Panc1 (cell line): ENCODE measurements around the gene FTSJ3. TPM values are rescaled to one million over a fixed set of nuclear protein-coding genes. Genes with fewer than 3 reads are reported as not detected.

ENCODE experiments used
- ATAC-seq: fragments of 200-7000 bp; cut with Tn5 transposase; 2 replicates; pipeline ENCODE4 v1.9.1; 2020; ENCODE audit warnings: mild to moderate bottlenecking, moderate library complexity
- BruUV-seq: library from RNA; stranded (reverse); fragments of 400-500 nt; replicated peaks from 2 replicates; lab custom pipeline; 2021; lab: Mats Ljungman, UMichigan
- CTCF ChIA-PET: fragments of 300-600 bp; sonication (Branson Sonifier 250); formaldehyde crosslinking; loops from one replicate; lab custom pipeline; 2022; ENCODE audit warnings: antibody characterized with exemption; lab: Charles Lee
- POLR2A ChIA-PET: fragments of 300-600 bp; sonication (Branson Sonifier 250); formaldehyde crosslinking; loops from one replicate; lab custom pipeline; 2022; ENCODE audit warnings: antibody characterized with exemption; lab: Charles Lee
- DNase-seq: peaks from one replicate; pipeline ENCODE4 v3.0.0-alpha.2; 2010; ENCODE audit warnings: low read depth, low spot score
- H3K27ac ChIP-seq: 2 replicates; pipeline ENCODE4 v1.5.1; 2011; ENCODE audit warnings: mild to moderate bottlenecking, low read length, inconsistent platforms
- H3K27me3 ChIP-seq: fragments of 200-500 bp; sonication (Bioruptor generic); 2 replicates; pipeline ENCODE4 v1.6.0; 2014; ENCODE audit warnings: low read length, inconsistent platforms; ENCODE audit not compliant: control insufficient read depth, insufficient read depth
- H3K36me3 ChIP-seq: fragments of 200-500 bp; sonication (Bioruptor generic); 2 replicates; pipeline ENCODE4 v1.5.1; 2014; ENCODE audit warnings: inconsistent platforms, mild to moderate bottlenecking, low read length, moderate library complexity; ENCODE audit not compliant: control insufficient read depth, insufficient read depth
- H3K4me1 ChIP-seq: 2 replicates; pipeline ENCODE4 v1.5.1; 2011; ENCODE audit warnings: inconsistent platforms, mild to moderate bottlenecking, low read length, moderate library complexity; ENCODE audit not compliant: control insufficient read depth, insufficient read depth
- H3K4me3 ChIP-seq, 2 experiments: 2 replicates each; pipeline ENCODE4 v1.5.1; 2011 to 2012; ENCODE audit warnings: low read depth in 2 of 2, low read length in 2 of 2, mild to moderate bottlenecking in 2 of 2, inconsistent platforms in 1 of 2, moderate library complexity in 1 of 2
- H3K9me3 ChIP-seq: fragments of 200-500 bp; sonication (Bioruptor generic); 2 replicates; pipeline ENCODE4 v1.5.1; 2014; ENCODE audit warnings: low read depth, mild to moderate bottlenecking, inconsistent platforms, low read length, moderate library complexity; ENCODE audit not compliant: control insufficient read depth, insufficient read depth
- POLR2AphosphoS5 ChIP-seq: IDR thresholded peaks from 2 replicates; pipeline ENCODE4 v1.6.1; 2012; ENCODE audit warnings: mild to moderate bottlenecking, low read depth, low read length, moderate library complexity
- SIN3A ChIP-seq: IDR thresholded peaks from 2 replicates; pipeline ENCODE4 v1.6.1; 2012; ENCODE audit warnings: low read depth, mild to moderate bottlenecking, low read length, moderate library complexity, borderline replicate concordance; ENCODE audit not compliant: insufficient read depth
- TCF7L2 ChIP-seq: IDR thresholded peaks from 2 replicates; pipeline ENCODE4 v1.6.1; 2011; ENCODE audit warnings: mild to moderate bottlenecking, low read depth, low read length, inconsistent platforms
- in situ Hi-C: cut with HindIII; loops from 2 replicates; pipeline ENCODE4 v1.10.0; 2016; ENCODE audit warnings: low sequenced_read_pairs, low pct_unique_long_range_greater_than_20kb
- intact Hi-C: fragments of 100-400 bp; cut with micrococcal nuclease; formaldehyde crosslinking; loops from one replicate; pipeline ENCODE4 v1.10.0; 2022; ENCODE audit not compliant: unreplicated experiment
- total RNA-seq: library from RNA; stranded (reverse); gene quantifications from one replicate; pipeline ENCODE4 v1.2.1, GENCODE V29; 2021; ENCODE audit not compliant: unreplicated experiment
- TF ChIP-seq, protein P1 (sequence below), 2 experiments: IDR thresholded peaks; 2 replicates each; pipeline ENCODE4 v1.6.1; 2011 to 2012; ENCODE audit warnings: low read depth in 2 of 2, control low read depth in 1 of 2, low read length in 1 of 2, mild to moderate bottlenecking in 1 of 2, moderate library complexity in 1 of 2; ENCODE audit not compliant: insufficient read depth in 1 of 2
- TF ChIP-seq, protein P2 (sequence below): fragments of 450-650 bp; IDR thresholded peaks from 2 replicates; pipeline ENCODE4 v1.5.1; 2017; ENCODE audit warnings: mild to moderate bottlenecking

The FTSJ3 gene
- total RNA-seq, 1 experiment from 2014 or later: 41.3 TPM

DNA sequence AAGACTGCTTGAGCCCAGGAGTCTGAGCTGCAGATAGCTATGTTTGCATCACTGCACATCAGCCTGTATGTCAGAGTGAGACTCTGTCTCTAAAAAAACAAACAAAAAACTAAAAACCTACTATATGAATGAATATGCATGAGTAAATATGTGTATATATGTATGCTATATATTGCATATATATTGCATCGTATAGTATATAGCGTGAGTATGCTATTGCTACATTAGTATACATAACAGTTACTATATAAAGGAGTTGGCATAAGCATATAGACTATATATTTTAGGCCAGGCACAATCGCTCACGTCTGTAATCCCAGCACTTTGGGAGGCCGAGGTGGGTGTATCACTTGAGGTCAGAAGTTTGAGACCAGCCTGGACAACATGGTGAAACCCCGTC lies 37.4 kb downstream of the FTSJ3 start:
- BruUV-seq: no TSS peak
- Histone ChIP-seq H3K4me1 (no peaks in the 10 kb centered on the region), H3K4me3 (no peak overlapping the region), H3K27me3 (no peaks in the 10 kb centered on the region), H3K27ac (no peak overlapping the region), H3K36me3 (peaks cover 32% of the 10 kb centered on the region), H3K9me3 (no peaks in the 10 kb centered on the region)
- in situ Hi-C loops: no loop called here
- CTCF ChIA-PET: no interaction called here
- intact Hi-C loops: no loop called here
- no peak for ATAC-seq
- POLR2A ChIA-PET: no interaction called here
- TF ChIP-seq, protein P1, sequence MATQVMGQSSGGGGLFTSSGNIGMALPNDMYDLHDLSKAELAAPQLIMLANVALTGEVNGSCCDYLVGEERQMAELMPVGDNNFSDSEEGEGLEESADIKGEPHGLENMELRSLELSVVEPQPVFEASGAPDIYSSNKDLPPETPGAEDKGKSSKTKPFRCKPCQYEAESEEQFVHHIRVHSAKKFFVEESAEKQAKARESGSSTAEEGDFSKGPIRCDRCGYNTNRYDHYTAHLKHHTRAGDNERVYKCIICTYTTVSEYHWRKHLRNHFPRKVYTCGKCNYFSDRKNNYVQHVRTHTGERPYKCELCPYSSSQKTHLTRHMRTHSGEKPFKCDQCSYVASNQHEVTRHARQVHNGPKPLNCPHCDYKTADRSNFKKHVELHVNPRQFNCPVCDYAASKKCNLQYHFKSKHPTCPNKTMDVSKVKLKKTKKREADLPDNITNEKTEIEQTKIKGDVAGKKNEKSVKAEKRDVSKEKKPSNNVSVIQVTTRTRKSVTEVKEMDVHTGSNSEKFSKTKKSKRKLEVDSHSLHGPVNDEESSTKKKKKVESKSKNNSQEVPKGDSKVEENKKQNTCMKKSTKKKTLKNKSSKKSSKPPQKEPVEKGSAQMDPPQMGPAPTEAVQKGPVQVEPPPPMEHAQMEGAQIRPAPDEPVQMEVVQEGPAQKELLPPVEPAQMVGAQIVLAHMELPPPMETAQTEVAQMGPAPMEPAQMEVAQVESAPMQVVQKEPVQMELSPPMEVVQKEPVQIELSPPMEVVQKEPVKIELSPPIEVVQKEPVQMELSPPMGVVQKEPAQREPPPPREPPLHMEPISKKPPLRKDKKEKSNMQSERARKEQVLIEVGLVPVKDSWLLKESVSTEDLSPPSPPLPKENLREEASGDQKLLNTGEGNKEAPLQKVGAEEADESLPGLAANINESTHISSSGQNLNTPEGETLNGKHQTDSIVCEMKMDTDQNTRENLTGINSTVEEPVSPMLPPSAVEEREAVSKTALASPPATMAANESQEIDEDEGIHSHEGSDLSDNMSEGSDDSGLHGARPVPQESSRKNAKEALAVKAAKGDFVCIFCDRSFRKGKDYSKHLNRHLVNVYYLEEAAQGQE (IDR thresholded peaks at IDR 0.05; ENCODE audit: insufficient read depth in 1 of 2, low read depth in 2 of 2, low read length in 1 of 2): no peak
- TF ChIP-seq, protein P2, sequence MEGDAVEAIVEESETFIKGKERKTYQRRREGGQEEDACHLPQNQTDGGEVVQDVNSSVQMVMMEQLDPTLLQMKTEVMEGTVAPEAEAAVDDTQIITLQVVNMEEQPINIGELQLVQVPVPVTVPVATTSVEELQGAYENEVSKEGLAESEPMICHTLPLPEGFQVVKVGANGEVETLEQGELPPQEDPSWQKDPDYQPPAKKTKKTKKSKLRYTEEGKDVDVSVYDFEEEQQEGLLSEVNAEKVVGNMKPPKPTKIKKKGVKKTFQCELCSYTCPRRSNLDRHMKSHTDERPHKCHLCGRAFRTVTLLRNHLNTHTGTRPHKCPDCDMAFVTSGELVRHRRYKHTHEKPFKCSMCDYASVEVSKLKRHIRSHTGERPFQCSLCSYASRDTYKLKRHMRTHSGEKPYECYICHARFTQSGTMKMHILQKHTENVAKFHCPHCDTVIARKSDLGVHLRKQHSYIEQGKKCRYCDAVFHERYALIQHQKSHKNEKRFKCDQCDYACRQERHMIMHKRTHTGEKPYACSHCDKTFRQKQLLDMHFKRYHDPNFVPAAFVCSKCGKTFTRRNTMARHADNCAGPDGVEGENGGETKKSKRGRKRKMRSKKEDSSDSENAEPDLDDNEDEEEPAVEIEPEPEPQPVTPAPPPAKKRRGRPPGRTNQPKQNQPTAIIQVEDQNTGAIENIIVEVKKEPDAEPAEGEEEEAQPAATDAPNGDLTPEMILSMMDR: no peak
- TF ChIP-seq TCF7L2 (no peak), SIN3A (no peak), POLR2AphosphoS5 (no peak)
- no peak for DNase-seq

DNA sequence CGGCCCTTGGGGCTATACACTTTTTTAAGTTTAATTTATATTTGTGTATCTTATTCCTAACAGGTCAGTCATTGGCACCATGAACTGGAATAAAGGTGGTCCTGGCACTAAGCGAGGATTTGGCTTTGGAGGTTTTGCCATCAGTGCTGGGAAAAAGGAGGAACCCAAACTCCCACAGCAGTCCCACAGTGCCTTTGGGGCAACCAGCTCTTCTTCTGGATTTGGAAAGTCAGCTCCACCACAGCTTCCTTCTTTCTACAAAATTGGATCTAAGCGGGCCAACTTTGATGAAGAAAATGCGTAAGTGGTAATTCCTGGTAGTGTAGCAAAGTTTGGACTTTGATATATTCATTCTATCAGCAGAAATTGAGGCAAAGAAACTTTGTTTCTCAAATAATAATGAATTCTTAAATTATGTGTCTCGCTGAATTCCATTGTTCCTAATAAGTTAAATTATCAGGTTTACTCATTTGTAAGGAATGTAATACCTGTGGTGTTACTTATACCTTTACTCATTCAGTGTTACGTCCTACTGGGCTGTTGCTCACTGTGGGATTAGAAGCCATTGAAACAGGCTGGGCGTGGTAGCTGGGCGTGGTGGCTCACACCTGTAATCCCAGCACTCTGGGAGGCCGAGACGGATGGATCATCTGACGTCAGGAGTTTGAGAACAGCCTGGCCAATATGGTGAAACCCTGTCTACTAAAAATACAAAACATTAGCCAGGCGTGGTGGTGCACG lies 40.3 kb downstream of the FTSJ3 start:
- DNase-seq (no peak), ATAC-seq (no peak)
- no peaks in the 10 kb centered on the region for H3K4me1 ChIP-seq
- CTCF ChIA-PET: no interaction called here
- peaks cover 10% of the 10 kb centered on the region; the same call in 1 of the 2 replicates for H3K36me3 ChIP-seq
- intact Hi-C loops: no loop called here
- no peaks in the 10 kb centered on the region for H3K27me3 ChIP-seq
- H3K4me3 ChIP-seq: no peak overlapping the region
- in situ Hi-C loops: no loop called here
- no peak for TF ChIP-seq TCF7L2
- TF ChIP-seq, protein P2: no peak
- no peaks in the 10 kb centered on the region for H3K9me3 ChIP-seq
- H3K27ac ChIP-seq: no peak overlapping the region
- no TSS peak for BruUV-seq
- POLR2A ChIA-PET: no interaction called here
